Epithelial cell of prostate (primary cell): Measurements from ENCODE around the gene POU5F2.

Experiments
- DNase-seq: peaks from one replicate; pipeline ENCODE4 v3.0.0-alpha.2; 2011; ENCODE audit warnings: low read depth, low spot score
- H3K27ac ChIP-seq: fragments of 450-650 bp; 2 replicates; pipeline ENCODE4 v1.5.1; 2017; ENCODE audit warnings: mild to moderate bottlenecking

POU5F2 gene

DNA sequence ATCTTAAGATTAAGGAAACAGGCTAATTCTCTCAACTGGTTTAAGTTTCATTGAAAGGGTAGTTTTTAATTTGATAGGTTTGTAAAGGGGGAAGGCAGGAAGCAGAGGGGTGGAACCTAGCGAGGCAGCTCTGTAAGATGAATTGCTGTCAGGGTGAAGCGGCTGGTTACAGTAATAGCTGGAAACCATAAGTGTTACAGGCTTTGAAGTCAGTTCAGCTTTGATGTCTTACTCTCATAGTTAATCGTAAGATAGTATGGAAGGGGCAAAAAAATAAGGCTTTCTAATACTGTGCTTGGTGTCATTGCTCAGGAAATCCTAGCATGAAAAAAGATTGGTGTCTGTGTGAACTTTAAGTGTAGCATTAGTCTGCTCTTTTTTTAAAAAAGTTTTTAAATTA lies 20.3 kb downstream of the POU5F2 start:
- H3K27ac ChIP-seq: no peak overlapping the region
- DNase-seq: no peak

DNA sequence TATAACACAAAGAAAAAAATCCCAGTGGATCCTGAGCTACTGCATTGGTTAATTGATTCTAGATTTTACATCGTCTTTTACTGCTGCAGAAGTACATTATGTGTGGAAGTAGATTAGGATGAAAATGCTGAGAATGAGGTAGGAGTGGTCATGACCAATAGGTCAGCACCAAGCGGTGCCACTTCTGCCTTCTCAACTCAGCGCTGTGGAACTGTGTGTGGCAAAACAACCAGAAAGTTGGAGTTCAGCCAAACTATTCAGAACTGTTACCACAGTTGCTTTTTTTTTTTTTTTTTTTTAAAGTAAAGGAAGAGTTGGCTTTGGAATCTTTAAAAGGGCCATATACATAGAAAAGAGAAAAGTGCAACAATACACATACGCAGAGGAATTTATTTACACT lies 24.2 kb downstream of the POU5F2 start:
- DNase-seq: no peak
- no peak overlapping the region for H3K27ac ChIP-seq

GRCh38 chr5:93716453-93716852 lies 24.9 kb downstream of the POU5F2 start:
- H3K27ac ChIP-seq: no peak overlapping the region
- no peak for DNase-seq

DNA sequence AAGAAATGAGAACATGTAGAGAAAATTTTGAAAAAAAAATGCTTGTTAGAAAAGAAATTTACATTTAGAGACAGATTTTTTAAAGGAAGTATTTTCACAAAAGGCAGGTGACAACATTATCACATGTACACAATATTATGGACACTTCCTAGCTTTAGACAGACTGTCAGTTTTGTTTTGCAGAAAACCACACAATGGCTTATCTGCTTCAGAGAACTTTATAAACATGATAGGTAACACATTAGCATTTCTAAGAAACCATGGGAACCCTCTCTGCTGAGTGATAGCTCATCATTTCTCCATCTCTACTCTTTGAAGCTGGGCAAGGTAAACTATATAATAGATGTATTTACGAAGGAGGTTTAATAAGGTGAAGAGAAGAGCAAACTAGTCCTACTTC lies 25.6 kb downstream of the POU5F2 start:
- no peak overlapping the region for H3K27ac ChIP-seq
- DNase-seq: no peak

- no peak overlapping the region for H3K27ac ChIP-seq
- DNase-seq: no peak
Measured at GRCh38 chr5:93715327-93715726, 26.1 kb downstream of the POU5F2 start.

- no peak for DNase-seq
- H3K27ac ChIP-seq: no peak overlapping the region
Measured at GRCh38 chr5:93708442-93708841, 33.0 kb downstream of the POU5F2 start.

DNA sequence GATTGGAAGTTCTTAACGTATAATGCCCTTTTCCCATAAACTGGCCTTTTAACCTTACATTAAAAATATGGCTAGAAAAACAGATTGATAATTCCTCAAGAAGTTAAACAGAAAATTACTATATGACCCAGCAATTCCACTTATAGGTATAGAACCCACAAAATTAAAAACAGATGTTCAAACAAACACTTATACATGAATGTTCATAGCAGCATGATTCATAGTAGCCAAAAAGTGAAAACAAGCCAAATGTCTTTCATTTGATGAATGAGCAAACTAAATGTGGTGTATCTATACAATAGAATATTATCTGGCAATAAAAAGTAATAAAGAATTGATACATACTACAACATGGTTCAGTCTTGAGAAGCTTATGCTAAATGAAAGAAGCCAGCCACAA lies 35.5 kb downstream of the POU5F2 start:
- DNase-seq: no peak
- H3K27ac ChIP-seq: no peak overlapping the region

DNA sequence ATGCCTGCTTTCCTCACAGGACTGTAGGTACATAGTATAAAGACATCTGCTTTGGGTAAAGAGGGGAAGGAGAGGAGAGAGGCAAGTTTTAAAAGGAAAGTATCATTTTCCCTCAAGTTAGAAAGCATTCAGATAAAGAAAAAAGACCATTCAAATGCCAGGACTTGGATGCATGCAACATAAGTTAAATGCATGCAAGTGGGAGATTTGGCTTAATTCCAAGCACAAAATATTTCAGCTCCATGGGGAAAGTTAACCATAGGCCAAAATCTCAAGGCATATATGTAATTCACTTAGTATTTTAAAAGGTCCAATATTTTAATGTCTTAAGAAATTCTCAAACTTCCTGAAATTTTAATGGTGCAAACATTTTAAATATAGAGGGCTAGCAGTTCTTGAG lies 36.4 kb downstream of the POU5F2 start:
- no peak for DNase-seq
- no peak overlapping the region for H3K27ac ChIP-seq

GRCh38 chr5:93691997-93692396 lies 49.4 kb downstream of the POU5F2 start:
- no peak overlapping the region for H3K27ac ChIP-seq
- no peak for DNase-seq
